Lower leg skin (tissue), 3 donors: ENCODE measurements around the gene RYK.

Experiments used
- CTCF ChIP-seq, 3 donors: fragments of 450-650 bp; IDR thresholded peaks; one replicate each; pipeline ENCODE4 v1.5.1; 2016; ENCODE audit warnings: antibody characterized with exemption in 3 of 3, mild to moderate bottlenecking in 3 of 3, moderate library complexity in 2 of 3
- POLR2A ChIP-seq, 2 donors: fragments of 450-650 bp; IDR thresholded peaks; one replicate each; pipeline ENCODE4 v1.6.1; 2016 to 2017; ENCODE audit warnings: antibody characterized with exemption in 2 of 2, mild to moderate bottlenecking in 1 of 2, moderate library complexity in 1 of 2

DNA sequence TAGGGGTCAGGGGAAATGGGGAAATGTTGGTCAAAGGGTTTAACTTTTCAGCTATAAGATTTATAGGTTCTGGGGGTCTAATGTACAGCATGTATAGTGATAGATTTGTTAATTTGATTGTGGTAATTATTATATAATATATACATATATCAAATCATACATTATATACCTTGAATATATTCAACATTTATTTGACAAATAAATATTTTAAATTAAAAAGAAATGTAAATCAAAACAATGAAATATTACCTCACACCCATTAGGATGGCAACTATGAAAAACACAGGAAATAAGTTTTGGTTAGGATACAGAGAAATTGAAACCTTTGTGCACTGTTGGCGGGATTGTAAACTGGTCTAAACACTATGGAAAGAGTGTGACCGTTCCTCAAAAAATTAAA is 135.9 kb downstream of the RYK start:
- TF ChIP-seq CTCF (IDR thresholded peaks at IDR 0.05), result no peak
- no peak for TF ChIP-seq POLR2A (IDR thresholded peaks at IDR 0.05)
